ENCODE data around the gene LUZP1.

Gene LUZP1

DNA sequence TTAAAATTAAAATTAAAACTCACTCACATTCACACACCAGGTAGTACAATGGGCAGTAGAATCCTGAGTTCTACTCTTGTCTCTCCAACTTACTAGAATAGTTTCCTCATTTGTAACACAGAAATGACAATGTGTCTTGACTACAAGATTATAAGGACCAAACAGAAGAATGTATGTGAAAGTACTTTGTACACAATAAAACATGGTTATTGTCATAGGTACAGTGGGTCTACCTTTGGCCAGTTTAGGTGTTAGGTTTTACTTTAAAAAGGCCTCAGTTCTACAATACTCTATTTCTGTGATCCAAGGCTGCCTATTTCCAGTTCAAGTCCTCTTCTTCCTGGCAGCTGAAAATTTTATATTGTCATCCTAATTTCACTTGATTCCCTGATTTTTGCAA, 50.2 kb downstream of the LUZP1 start:
- in situ Hi-C loops (cut with HindIII; ENCODE audit: low pct_ligation_motif_present, low sequenced_read_pairs) = no loop called here
- Histone ChIP-seq H3K4me3 (ENCODE audit: low read depth, low read length) (no peak overlapping the region), H3K36me3 (replicated peaks) (no peaks in the 10 kb centered on the region), H3K27me3 (replicated peaks) (no peaks in the 10 kb centered on the region), H3K27ac (no peak overlapping the region)
- no peak for DNase-seq
- TF ChIP-seq, protein P1, sequence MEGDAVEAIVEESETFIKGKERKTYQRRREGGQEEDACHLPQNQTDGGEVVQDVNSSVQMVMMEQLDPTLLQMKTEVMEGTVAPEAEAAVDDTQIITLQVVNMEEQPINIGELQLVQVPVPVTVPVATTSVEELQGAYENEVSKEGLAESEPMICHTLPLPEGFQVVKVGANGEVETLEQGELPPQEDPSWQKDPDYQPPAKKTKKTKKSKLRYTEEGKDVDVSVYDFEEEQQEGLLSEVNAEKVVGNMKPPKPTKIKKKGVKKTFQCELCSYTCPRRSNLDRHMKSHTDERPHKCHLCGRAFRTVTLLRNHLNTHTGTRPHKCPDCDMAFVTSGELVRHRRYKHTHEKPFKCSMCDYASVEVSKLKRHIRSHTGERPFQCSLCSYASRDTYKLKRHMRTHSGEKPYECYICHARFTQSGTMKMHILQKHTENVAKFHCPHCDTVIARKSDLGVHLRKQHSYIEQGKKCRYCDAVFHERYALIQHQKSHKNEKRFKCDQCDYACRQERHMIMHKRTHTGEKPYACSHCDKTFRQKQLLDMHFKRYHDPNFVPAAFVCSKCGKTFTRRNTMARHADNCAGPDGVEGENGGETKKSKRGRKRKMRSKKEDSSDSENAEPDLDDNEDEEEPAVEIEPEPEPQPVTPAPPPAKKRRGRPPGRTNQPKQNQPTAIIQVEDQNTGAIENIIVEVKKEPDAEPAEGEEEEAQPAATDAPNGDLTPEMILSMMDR (IDR thresholded peaks at IDR 0.05; ENCODE audit: low read depth, low read length, missing control alignments) = no peak

DNA sequence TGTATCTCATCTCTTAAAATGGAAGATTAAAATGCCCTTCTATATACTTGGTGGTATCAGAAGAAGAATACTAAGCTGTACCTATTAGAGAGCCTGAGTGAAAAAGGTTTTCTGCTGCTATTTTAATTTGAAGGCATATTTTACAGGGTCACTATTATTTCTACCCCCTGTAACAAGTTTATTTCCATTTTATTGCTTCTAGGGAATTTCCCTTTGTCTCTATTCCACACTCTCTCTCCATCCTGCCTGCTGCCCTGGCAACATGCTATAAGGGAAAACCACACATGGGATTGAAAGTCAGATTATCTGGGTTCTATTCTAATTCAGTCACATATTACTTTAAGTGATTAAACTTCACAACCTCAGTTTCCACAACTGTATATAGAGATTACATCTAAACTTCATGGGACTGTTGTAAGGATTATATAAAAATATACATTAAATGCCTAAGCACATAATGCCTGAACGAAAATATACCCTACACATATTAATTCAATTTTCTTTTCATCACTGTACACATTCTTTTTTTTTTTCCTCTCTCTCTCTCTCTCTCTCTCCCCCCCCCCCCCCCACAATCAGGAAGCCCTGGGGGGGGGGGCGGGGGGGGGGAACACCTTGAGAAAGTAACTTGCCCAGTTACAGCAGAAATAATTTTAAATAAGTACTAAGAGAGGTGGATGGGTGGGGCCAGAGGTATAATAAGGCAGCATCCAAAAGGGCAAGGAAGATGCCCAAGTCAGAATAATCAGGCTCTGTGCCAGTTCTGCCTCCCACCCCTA, 51.5 kb downstream of the LUZP1 start:
- no peaks in the 10 kb centered on the region for H3K27me3 ChIP-seq (replicated peaks)
- no peak for DNase-seq
- TF ChIP-seq, protein P1 (IDR thresholded peaks at IDR 0.05; ENCODE audit: low read depth, low read length, missing control alignments) = no peak
- no peak overlapping the region for H3K4me3 ChIP-seq (ENCODE audit: low read depth, low read length)
- in situ Hi-C loops (cut with HindIII; ENCODE audit: low pct_ligation_motif_present, low sequenced_read_pairs) = no loop called here
- no peak overlapping the region for H3K27ac ChIP-seq
- no peaks in the 10 kb centered on the region for H3K36me3 ChIP-seq (replicated peaks)

DNA sequence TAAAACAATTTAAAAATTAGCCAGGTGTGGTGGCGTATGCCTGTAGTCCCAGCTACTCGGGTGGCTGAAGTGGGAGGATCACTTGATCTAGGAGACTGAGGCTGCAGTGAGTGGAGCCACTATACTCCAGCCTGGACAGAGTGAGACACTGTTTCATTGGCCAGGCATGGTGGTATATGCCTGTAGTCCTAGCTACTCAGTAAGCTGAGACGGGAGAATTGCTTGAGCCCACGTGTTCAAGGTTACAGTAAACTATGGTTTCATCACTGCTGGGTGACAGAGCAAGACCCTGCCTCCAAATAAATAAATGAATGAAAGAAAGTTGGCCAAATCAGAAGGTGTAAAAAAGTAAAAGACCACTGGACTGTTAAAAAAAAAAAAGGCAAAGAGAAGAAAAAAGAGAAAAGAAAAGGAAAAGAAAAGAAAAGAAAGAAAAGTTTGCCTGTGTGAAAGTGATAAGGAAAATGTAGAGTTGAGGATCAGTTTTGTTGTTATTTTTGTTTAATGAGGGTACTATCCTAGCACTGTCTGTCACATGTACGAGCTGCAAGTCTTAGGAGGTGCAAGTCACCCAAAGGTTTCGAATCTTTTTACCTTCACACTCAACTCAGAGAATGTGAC, 52.3 kb downstream of the LUZP1 start:
- Histone ChIP-seq H3K27me3 (replicated peaks) (no peaks in the 10 kb centered on the region), H3K36me3 (replicated peaks) (no peaks in the 10 kb centered on the region), H3K4me3 (ENCODE audit: low read depth, low read length) (no peak overlapping the region), H3K27ac (no peak overlapping the region)
- DNase-seq = no peak
- TF ChIP-seq, protein P1 (IDR thresholded peaks at IDR 0.05; ENCODE audit: low read depth, low read length, missing control alignments) = no peak
- in situ Hi-C loops (cut with HindIII; ENCODE audit: low pct_ligation_motif_present, low sequenced_read_pairs) = no loop called here

DNA sequence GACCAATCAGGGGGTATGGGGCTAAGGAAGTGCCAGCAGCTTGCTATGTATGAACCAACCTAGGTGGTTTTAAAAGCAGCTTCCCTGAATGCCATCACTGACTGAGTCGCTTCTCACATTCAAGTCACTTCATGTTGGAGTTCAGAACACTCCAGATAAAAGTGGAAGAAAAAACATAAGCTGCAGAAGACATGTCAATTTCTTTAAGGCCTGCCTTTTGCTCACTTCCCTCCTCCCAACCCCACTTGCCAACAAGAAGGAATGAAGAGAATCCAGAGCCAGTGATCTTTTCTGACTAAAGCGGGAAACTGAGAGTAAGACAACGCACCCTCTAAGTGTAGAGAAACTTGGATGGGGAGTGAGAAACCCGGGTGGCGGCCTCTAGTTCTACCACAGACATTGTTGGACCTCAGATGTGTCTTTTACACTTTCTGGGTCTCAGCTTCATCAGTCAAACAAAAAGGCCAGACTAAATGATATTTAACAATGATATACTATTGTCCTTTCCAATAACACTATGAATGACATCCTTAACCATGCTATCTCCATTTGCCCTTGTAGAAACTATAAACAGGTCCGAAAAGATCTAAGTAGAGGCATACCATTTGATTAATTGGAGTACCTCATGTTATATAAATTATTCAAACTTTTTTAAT, 54.1 kb downstream of the LUZP1 start:
- TF ChIP-seq, protein P1 (IDR thresholded peaks at IDR 0.05; ENCODE audit: low read depth, low read length, missing control alignments) = no peak
- Histone ChIP-seq H3K4me3 (ENCODE audit: low read depth, low read length) (no peak overlapping the region), H3K36me3 (replicated peaks) (no peaks in the 10 kb centered on the region), H3K27me3 (replicated peaks) (no peaks in the 10 kb centered on the region), H3K27ac (no peak overlapping the region)
- in situ Hi-C loops (cut with HindIII; ENCODE audit: low pct_ligation_motif_present, low sequenced_read_pairs) = no loop called here
- DNase-seq = no peak

DNA sequence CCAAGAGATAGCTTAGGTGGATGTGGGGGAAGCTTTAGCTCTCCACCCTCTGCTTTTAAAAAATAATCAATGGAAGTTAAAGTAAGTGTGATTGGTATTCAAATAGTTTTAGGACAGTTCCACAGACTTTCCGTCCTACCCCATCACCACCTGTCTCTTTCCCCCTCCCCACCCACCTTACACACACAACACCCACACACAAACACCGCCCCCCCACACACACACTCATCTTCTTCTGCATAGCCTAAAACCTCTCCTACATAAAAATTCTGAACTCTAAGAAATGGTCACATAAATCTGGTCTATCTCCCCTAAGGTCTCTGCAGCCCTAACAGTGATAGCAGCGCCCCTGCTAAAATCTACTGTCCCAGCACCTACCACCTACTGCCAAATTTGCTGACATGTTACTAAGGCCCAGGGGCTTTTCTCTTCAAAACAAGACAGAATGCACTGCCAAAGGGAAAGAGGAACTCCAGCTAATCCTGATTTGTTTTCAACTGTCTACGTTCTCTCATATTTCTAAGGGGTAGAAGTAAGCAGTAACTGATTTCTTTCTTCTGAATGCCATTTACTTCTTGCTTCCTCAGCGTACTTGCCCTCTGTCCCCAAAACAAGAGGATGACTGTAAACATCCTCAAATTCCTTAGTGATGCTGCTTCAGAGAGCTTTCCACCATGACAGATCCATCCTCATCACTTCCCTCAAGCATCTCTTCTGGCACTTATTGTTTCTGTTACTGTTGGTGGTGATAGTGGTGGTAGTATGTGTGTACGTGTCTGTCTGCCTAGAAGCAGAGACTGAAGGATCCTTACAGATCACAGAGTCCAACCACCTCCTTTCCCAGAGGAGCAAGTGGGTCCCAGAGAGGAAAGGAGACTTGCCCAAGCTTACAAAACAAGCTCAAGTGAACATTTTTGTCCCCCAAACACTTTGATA, 56.8 kb downstream of the LUZP1 start:
- no peak overlapping the region for H3K27ac ChIP-seq
- peaks cover 17% of the 10 kb centered on the region for H3K36me3 ChIP-seq (replicated peaks)
- no peak overlapping the region for H3K4me3 ChIP-seq (ENCODE audit: low read depth, low read length)
- H3K27me3 ChIP-seq (replicated peaks) = no peaks in the 10 kb centered on the region
- in situ Hi-C loops (cut with HindIII; ENCODE audit: low pct_ligation_motif_present, low sequenced_read_pairs) = no loop called here
- no peak for DNase-seq
- TF ChIP-seq, protein P1 (IDR thresholded peaks at IDR 0.05; ENCODE audit: low read depth, low read length, missing control alignments) = no peak
